DOHH2 (cell line): ENCODE results near the gene MET.

Experiments used
- CTCF ChIP-seq: fragments of 200-600 bp; sonication (generic); IDR thresholded peaks from one replicate; pipeline ENCODE4 v1.5.1; 2014; ENCODE audit warnings: antibody characterized with exemption, mild to moderate bottlenecking, low read depth, low read length; ENCODE audit not compliant: poor library complexity, severe bottlenecking
- EZH2phosphoT487 ChIP-seq: fragments of 200-600 bp; sonication (generic); IDR thresholded peaks from 2 replicates; pipeline ENCODE4 v1.6.1; 2017; ENCODE audit warnings: borderline replicate concordance, mild to moderate bottlenecking, antibody characterized with exemption, low read length, moderate library complexity, mixed read lengths

- TF ChIP-seq CTCF (no peak), EZH2phosphoT487 (no peak)
These were observed 112.7 kb downstream of the MET start for GRCh38 chr7:116784647-116785046.
